Endothelial cell of umbilical vein (primary cell): ENCODE data around the gene C8B. TPM values are rescaled to one million over a fixed set of nuclear protein-coding genes. Genes with fewer than 3 reads are reported as not detected.

Source experiments
- BruUV-seq: library from RNA; stranded (reverse); fragments of 400-500 nt; replicated peaks from 2 replicates; lab custom pipeline; 2021; lab: Mats Ljungman, UMichigan
- CTCF ChIA-PET: fragments of 300-600, 350-600 bp; sonication (Branson Sonifier 250); formaldehyde crosslinking; loops from one replicate; lab custom pipeline; 2021; ENCODE audit warnings: antibody characterized with exemption, inconsistent platforms; lab: Charles Lee
- POLR2A ChIA-PET: fragments of 300-600, 350-600 bp; sonication (Branson Sonifier 250); formaldehyde crosslinking; loops from one replicate; lab custom pipeline; 2021; ENCODE audit warnings: antibody characterized with exemption, inconsistent platforms; lab: Charles Lee
- DNase-seq: peaks from one replicate; pipeline ENCODE4 v3.0.0-alpha.2; 2011; ENCODE audit warnings: low read depth, low spot score
- FAIRE-seq: peaks from 2 replicates; lab custom pipeline; 2011; peaks lifted over from hg19 to GRCh38; lab: Jason Lieb, UNC
- H2AFZ ChIP-seq: 2 replicates; pipeline ENCODE4 v1.6.0; 2012; ENCODE audit warnings: low read depth, low read length, control low read depth, inconsistent platforms
- H3K27ac ChIP-seq: 2 replicates; pipeline ENCODE4 v1.5.1; 2011; ENCODE audit warnings: low read depth, mild to moderate bottlenecking, control low read depth, low read length, moderate library complexity; ENCODE audit not compliant: insufficient read depth
- H3K27me3 ChIP-seq, 2 experiments: 2 replicates each; pipeline versions ENCODE4 v1.6.0 to v1.6.1; 2011; ENCODE audit warnings: low read length in 2 of 2, mixed read lengths in 1 of 2; ENCODE audit not compliant: control insufficient read depth in 2 of 2, insufficient read depth in 2 of 2
- H3K36me3 ChIP-seq, 2 experiments: 2 replicates in 1 of 2; 3 replicates in 1 of 2; pipeline ENCODE4 v1.5.1; 2011; ENCODE audit warnings: low read length in 2 of 2, mild to moderate bottlenecking in 1 of 2, moderate library complexity in 1 of 2; ENCODE audit not compliant: control insufficient read depth in 2 of 2, insufficient read depth in 2 of 2; ENCODE audit errors: extremely low read depth in 1 of 2
- H3K4me1 ChIP-seq: 3 replicates; pipeline ENCODE4 v1.5.1; 2011; ENCODE audit warnings: mild to moderate bottlenecking, low read length; ENCODE audit not compliant: control insufficient read depth, insufficient read depth; ENCODE audit errors: extremely low read depth
- H3K4me2 ChIP-seq: 2 replicates; pipeline ENCODE4 v1.6.1; 2011; ENCODE audit warnings: low read length, control low read depth, mixed read lengths; ENCODE audit not compliant: insufficient read depth
- H3K4me3 ChIP-seq, 3 experiments: fragments of 200-600 bp in 1 of 3; sonication (generic), shearing (Covaris generic) in 1 of 3; replicated peaks in 1 of 3; 2 replicates each; pipeline ENCODE4 v1.5.1; 2011 to 2016; ENCODE audit warnings: control low read depth in 3 of 3, low read length in 3 of 3, mild to moderate bottlenecking in 2 of 3, inconsistent platforms in 1 of 3, low read depth in 1 of 3, moderate library complexity in 1 of 3; ENCODE audit not compliant: insufficient read depth in 1 of 3
- H3K79me2 ChIP-seq: 2 replicates; pipeline ENCODE4 v1.6.0; 2012; ENCODE audit warnings: low read length, inconsistent platforms; ENCODE audit not compliant: control insufficient read depth, insufficient read depth
- H3K9ac ChIP-seq: replicated peaks from 2 replicates; pipeline ENCODE3; 2011; ENCODE audit warnings: low read length, control low read depth; ENCODE audit not compliant: insufficient read depth; ENCODE audit errors: extremely low read depth
- H3K9me1 ChIP-seq: replicated peaks from 3 replicates; pipeline ENCODE4 v1.6.0; 2011; ENCODE audit warnings: mild to moderate bottlenecking, low read length; ENCODE audit not compliant: control insufficient read depth, insufficient read depth; ENCODE audit errors: extremely low read depth
- H3K9me3 ChIP-seq: replicated peaks from 2 replicates; pipeline ENCODE4 v1.5.1; 2012; ENCODE audit warnings: low read length, inconsistent platforms; ENCODE audit not compliant: control insufficient read depth, insufficient read depth
- H4K20me1 ChIP-seq: replicated peaks from 2 replicates; pipeline ENCODE3; 2011; ENCODE audit warnings: mild to moderate bottlenecking, low read length; ENCODE audit not compliant: control insufficient read depth, insufficient read depth; ENCODE audit errors: extremely low read depth
- CTCF ChIP-seq, 2 donors: IDR thresholded peaks; 1 replicate in 1 of 2; 2 replicates in 1 of 2; pipeline ENCODE4 v1.5.1; 2011; ENCODE audit warnings: low read length in 2 of 2, mild to moderate bottlenecking in 2 of 2, moderate library complexity in 2 of 2, control low read depth in 1 of 2, inconsistent platforms in 1 of 2, low read depth in 1 of 2; ENCODE audit not compliant: insufficient read depth in 1 of 2; ENCODE audit errors: extremely low read depth in 1 of 2
- EZH2 ChIP-seq: IDR thresholded peaks from 2 replicates; pipeline ENCODE4 v1.6.1; 2012; ENCODE audit warnings: borderline replicate concordance, low read depth, mild to moderate bottlenecking, moderate library complexity, low read length, inconsistent platforms; ENCODE audit not compliant: severe bottlenecking
- FOS ChIP-seq: IDR thresholded peaks from 2 replicates; pipeline ENCODE4 v1.6.1; 2011; ENCODE audit warnings: mild to moderate bottlenecking, low read length, moderate library complexity, borderline replicate concordance; ENCODE audit not compliant: insufficient read depth
- GATA2 ChIP-seq: IDR thresholded peaks from 2 replicates; pipeline ENCODE4 v1.7.0; 2011; ENCODE audit warnings: low read depth, mild to moderate bottlenecking, moderate library complexity, mixed read lengths, low read length; ENCODE audit not compliant: insufficient read length, insufficient read depth
- JUN ChIP-seq: IDR thresholded peaks from 2 replicates; pipeline ENCODE4 v1.6.1; 2011; ENCODE audit warnings: borderline replicate concordance, low read depth; ENCODE audit not compliant: insufficient read length, insufficient read depth
- MAX ChIP-seq: IDR thresholded peaks from 2 replicates; pipeline ENCODE4 v1.6.1; 2011; ENCODE audit not compliant: insufficient read depth, insufficient read length
- MYC ChIP-seq: IDR thresholded peaks from one replicate; pipeline ENCODE4 v1.6.1; 2011; ENCODE audit warnings: mild to moderate bottlenecking, low read depth, low read length
- POLR2A ChIP-seq: IDR thresholded peaks from 2 replicates; pipeline ENCODE4 v1.6.1; 2012; ENCODE audit warnings: low read depth, mild to moderate bottlenecking, control low read depth, low read length
- POLR2AphosphoS5 ChIP-seq: IDR thresholded peaks from 2 replicates; pipeline ENCODE4 v1.6.1; 2012; ENCODE audit warnings: low read depth, mild to moderate bottlenecking, control low read depth, low read length, moderate library complexity; ENCODE audit not compliant: insufficient read depth
- dilution Hi-C: fragments of 300-500 bp; cut with MboI; formaldehyde crosslinking; loops from one replicate; pipeline ENCODE4 v1.15.0; 2019; ENCODE audit warnings: low sequenced_read_pairs; ENCODE audit not compliant: extremely low pct_ligation_motif_present
- intact Hi-C: fragments of 100-400 bp; cut with micrococcal nuclease; formaldehyde crosslinking; loops from one replicate; pipeline ENCODE4 v1.10.0; 2022
- polyA plus RNA-seq, 4 experiments: library from polyadenylated mRNA; depleted of rRNA in 3 of 4; stranded (reverse) in 3 of 4; unstranded in 1 of 4; fragments of >200 nt; gene quantifications; 2 replicates each; pipeline versions ENCODE4 v1.2.1 to v1.2.3, GENCODE V29; 2011 to 2012; ENCODE audit warnings: missing spikeins in 1 of 4
- total RNA-seq: library from RNA; stranded (reverse); gene quantifications from 2 replicates; pipeline ENCODE4 v1.2.3, GENCODE V29; 2021

Gene C8B
- total and polyA plus RNA-seq, 2 donors (not counting 3 experiments of a cell fraction or from before 2014, with no cell fraction given) = not detected

- Histone ChIP-seq H3K27me3 (no peaks in the 10 kb centered on the region), H3K36me3 (no peaks in the 10 kb centered on the region), H3K4me2 (no peak overlapping the region), H3K9me3 (no peaks in the 10 kb centered on the region), H3K9ac (no peak overlapping the region), H3K4me3 (no peak overlapping the region), H3K9me1 (no peaks in the 10 kb centered on the region), H3K79me2 (no peaks in the 10 kb centered on the region), H3K27ac (no peak overlapping the region), H4K20me1 (no peaks in the 10 kb centered on the region), H2AFZ (no peak overlapping the region), H3K4me1 (no peaks in the 10 kb centered on the region)
- ChIA-PET CTCF (no interaction called here), POLR2A (no interaction called here)
- intact Hi-C loops = no loop called here
- no TSS peak for BruUV-seq
- dilution Hi-C loops = no loop called here
- DNase-seq (no peak), FAIRE-seq (no peak)
- no peak for TF ChIP-seq CTCF (IDR thresholded peaks at IDR 0.05; ENCODE audit: extremely low read depth in 1 of 2, insufficient read depth in 1 of 2, low read depth in 1 of 2, low read length in 2 of 2)
- no peak for TF ChIP-seq POLR2AphosphoS5
- TF ChIP-seq JUN = no peak
- TF ChIP-seq EZH2 = no peak
- TF ChIP-seq FOS = no peak
- no peak for TF ChIP-seq MYC
- no peak for TF ChIP-seq GATA2
- TF ChIP-seq MAX = no peak
- TF ChIP-seq POLR2A = no peak
These were observed 12.1 kb upstream of the C8B start for GRCh38 chr1:56977910-56978309.
